Lung (tissue), 12 donors: ENCODE results near the gene RAP1GDS1. TPM values are rescaled to one million over a fixed set of nuclear protein-coding genes. Genes with fewer than 3 reads are reported as not detected.

Experiments
- ATAC-seq: fragments of 200-7000 bp; cut with Tn5 transposase; one replicate; pipeline ENCODE4 v1.9.1; 2020; ENCODE audit warnings: moderate number of reproducible peaks; ENCODE audit not compliant: insufficient read depth, low FRiP score
- DNase-seq, 3 donors: peaks; one replicate each; pipeline ENCODE4 v3.0.0-alpha.2; 2013 to 2017
- H3K27ac ChIP-seq, 2 donors: one replicate each; pipeline ENCODE4 v1.5.1; 2013; ENCODE audit warnings: mild to moderate bottlenecking in 2 of 2, moderate library complexity in 2 of 2, control low read depth in 1 of 2, inconsistent platforms in 1 of 2, low read depth in 1 of 2, low read length in 1 of 2
- H3K27me3 ChIP-seq, 3 donors: one replicate each; pipeline ENCODE4 v1.5.1; 2013; ENCODE audit warnings: low read length in 2 of 3; ENCODE audit not compliant: control insufficient read depth in 3 of 3, insufficient read depth in 3 of 3
- H3K36me3 ChIP-seq, 4 donors: one replicate each; pipeline ENCODE4 v1.5.1; 2013; ENCODE audit warnings: low read length in 4 of 4, mild to moderate bottlenecking in 1 of 4, moderate library complexity in 1 of 4; ENCODE audit not compliant: control insufficient read depth in 4 of 4, insufficient read depth in 4 of 4
- H3K4me1 ChIP-seq, 5 donors: one replicate each; pipeline ENCODE4 v1.5.1; 2013; ENCODE audit warnings: low read length in 5 of 5, mild to moderate bottlenecking in 2 of 5, moderate library complexity in 1 of 5; ENCODE audit not compliant: control insufficient read depth in 5 of 5, insufficient read depth in 5 of 5
- H3K4me3 ChIP-seq: one replicate; pipeline ENCODE4 v1.5.1; 2013; ENCODE audit warnings: mild to moderate bottlenecking, control low read depth, moderate library complexity
- H3K9ac ChIP-seq, 2 donors: one replicate each; pipeline ENCODE4 v1.5.1; 2013; ENCODE audit warnings: low read length in 2 of 2, control low read depth in 1 of 2; ENCODE audit not compliant: insufficient read depth in 1 of 2
- H3K9me3 ChIP-seq, 4 donors: one replicate each; pipeline ENCODE4 v1.5.1; 2013; ENCODE audit warnings: low read length in 3 of 4, mild to moderate bottlenecking in 1 of 4, moderate library complexity in 1 of 4; ENCODE audit not compliant: control insufficient read depth in 4 of 4, insufficient read depth in 3 of 4
- WGBS, 2 donors: extraction: QIAGEN DNeasy Blood & Tissue Kit; methylation state at CpG; one replicate each; pipeline ENCODE4 v1.1.7; 2013; 5-methylcytosine and 5-hydroxymethylcytosine counted together
- polyA plus RNA-seq, 2 donors: library from polyadenylated mRNA; stranded (reverse); fragments of 200-250 nt; gene quantifications; one replicate each; pipeline ENCODE4 v1.2.1, GENCODE V29; 2013
- total RNA-seq, 2 donors: library from RNA; depleted of rRNA in 1 of 2; stranded (reverse); fragments of >200 nt in 1 of 2; gene quantifications; one replicate each; pipeline ENCODE4 v1.2.1, GENCODE V29; 2014 to 2021
- TF ChIP-seq, protein P1 (sequence below): IDR thresholded peaks from 2 replicates; pipeline ENCODE4 v1.5.1; 2012; ENCODE audit warnings: mild to moderate bottlenecking; ENCODE audit errors: control extremely low read depth, extremely low read depth
- donor health status: control.
- donor health status: control.
- donor health status: Bipolar disorder and iron deficiency.
- donor health status: healthy.
- donor health status: DM: yes; HTN: yes; CAD: no.

Gene RAP1GDS1
- total and polyA plus RNA-seq, 4 donors = 12.3 to 41.6 (median 26.5) TPM

GRCh38 chr4:98305576-98305975 lies 44.4 kb downstream of the RAP1GDS1 start:
- peaks cover 0 to 4% (median 0%) of the 10 kb centered on the region in 5 donors for H3K4me1 ChIP-seq
- H3K27me3 ChIP-seq = no peaks in the 10 kb centered on the region
- H3K27ac ChIP-seq = no peak overlapping the region
- DNase-seq (no peak), ATAC-seq (no peak)
- H3K4me3 ChIP-seq = no peak overlapping the region
- TF ChIP-seq, protein P1, sequence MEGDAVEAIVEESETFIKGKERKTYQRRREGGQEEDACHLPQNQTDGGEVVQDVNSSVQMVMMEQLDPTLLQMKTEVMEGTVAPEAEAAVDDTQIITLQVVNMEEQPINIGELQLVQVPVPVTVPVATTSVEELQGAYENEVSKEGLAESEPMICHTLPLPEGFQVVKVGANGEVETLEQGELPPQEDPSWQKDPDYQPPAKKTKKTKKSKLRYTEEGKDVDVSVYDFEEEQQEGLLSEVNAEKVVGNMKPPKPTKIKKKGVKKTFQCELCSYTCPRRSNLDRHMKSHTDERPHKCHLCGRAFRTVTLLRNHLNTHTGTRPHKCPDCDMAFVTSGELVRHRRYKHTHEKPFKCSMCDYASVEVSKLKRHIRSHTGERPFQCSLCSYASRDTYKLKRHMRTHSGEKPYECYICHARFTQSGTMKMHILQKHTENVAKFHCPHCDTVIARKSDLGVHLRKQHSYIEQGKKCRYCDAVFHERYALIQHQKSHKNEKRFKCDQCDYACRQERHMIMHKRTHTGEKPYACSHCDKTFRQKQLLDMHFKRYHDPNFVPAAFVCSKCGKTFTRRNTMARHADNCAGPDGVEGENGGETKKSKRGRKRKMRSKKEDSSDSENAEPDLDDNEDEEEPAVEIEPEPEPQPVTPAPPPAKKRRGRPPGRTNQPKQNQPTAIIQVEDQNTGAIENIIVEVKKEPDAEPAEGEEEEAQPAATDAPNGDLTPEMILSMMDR = no peak
- peaks cover 0 to 3% (median 0%) of the 10 kb centered on the region in 4 donors for H3K9me3 ChIP-seq
- WGBS, 2 donors = 79 to 97% methylated on average over 1 of the region's 1 CpG
- H3K9ac ChIP-seq = no peak overlapping the region
- H3K36me3 ChIP-seq = no peaks in the 10 kb centered on the region

DNA sequence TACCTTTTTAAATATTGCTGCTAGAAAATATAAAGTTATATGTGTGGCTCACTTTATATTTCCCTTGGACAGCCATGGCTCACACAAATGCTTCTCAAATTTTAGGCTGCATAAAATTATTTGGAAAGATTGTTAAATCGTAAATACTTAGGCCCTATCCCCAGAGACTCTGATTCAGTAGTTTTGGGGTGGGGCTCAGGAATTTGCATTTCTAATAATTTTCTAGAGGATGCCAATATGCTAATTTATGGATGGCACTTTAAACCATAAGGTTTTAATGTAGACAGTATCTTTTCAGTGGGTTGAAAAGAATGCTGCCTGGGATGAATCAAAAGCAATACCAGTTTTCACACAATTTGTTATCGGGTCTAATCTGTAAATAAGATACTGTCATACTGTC lies 49.7 kb downstream of the RAP1GDS1 start:
- Histone ChIP-seq H3K27ac (no peak overlapping the region), H3K9me3 (no peaks in the 10 kb centered on the region), H3K27me3 (no peaks in the 10 kb centered on the region), H3K4me1 (peaks cover 0 to 3% (median 0%) of the 10 kb centered on the region in 5 donors), H3K36me3 (peaks cover 0 to 1% (median 0%) of the 10 kb centered on the region in 4 donors), H3K4me3 (no peak overlapping the region), H3K9ac (no peak overlapping the region)
- DNase-seq (no peak), ATAC-seq (no peak)
- 95 to 97% methylated on average over 2 of the region's 2 CpGs for WGBS, 2 donors
- TF ChIP-seq, protein P1 = no peak

DNA sequence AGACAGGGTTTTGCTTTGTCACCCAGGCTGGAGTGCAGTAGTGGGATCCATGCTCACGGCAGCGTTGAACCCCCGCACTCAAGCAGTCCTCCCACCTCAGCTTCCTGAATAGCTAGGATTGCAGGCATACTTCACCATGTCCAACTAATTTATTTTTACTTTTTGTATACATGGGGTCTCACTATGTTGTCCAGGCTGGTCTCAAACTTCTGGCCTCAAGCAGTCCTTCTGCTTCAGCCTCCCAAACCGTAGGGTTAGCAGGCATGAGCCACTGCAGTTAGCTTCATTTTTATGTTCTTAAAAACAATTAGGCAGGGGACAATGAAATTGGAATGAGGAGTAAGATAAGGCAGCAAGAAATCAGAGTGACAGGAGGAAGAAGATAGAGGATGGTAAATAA lies 50.5 kb downstream of the RAP1GDS1 start:
- no peak for DNase-seq
- H3K9me3 ChIP-seq = no peaks in the 10 kb centered on the region
- H3K9ac ChIP-seq = no peak overlapping the region
- WGBS, 2 donors = 98 to 99% methylated on average over 4 of the region's 4 CpGs
- TF ChIP-seq, protein P1 = no peak
- H3K4me3 ChIP-seq = no peak overlapping the region
- no peaks in the 10 kb centered on the region for H3K4me1 ChIP-seq
- no peak for ATAC-seq
- no peak overlapping the region for H3K27ac ChIP-seq
- H3K27me3 ChIP-seq = no peaks in the 10 kb centered on the region
- peaks cover 0 to 1% (median 0%) of the 10 kb centered on the region in 4 donors for H3K36me3 ChIP-seq

GRCh38 chr4:98314791-98315565 lies 53.8 kb downstream of the RAP1GDS1 start:
- ATAC-seq = no peak
- peaks cover 0 to 4% (median 0%) of the 10 kb centered on the region in 4 donors for H3K9me3 ChIP-seq
- no peak overlapping the region for H3K27ac ChIP-seq
- peaks cover 0 to 1% (median 0%) of the 10 kb centered on the region in 4 donors for H3K36me3 ChIP-seq
- no peaks in the 10 kb centered on the region for H3K27me3 ChIP-seq
- DNase-seq = no peak
- no peaks in the 10 kb centered on the region for H3K4me1 ChIP-seq
- no peak overlapping the region for H3K4me3 ChIP-seq
- H3K9ac ChIP-seq = no peak overlapping the region
- TF ChIP-seq, protein P1 = no peak
- 94 to 97% methylated on average over 3 of the region's 3 CpGs for WGBS, 2 donors
